ENCODE results near the gene PHLDB2. TPM values are rescaled to one million over a fixed set of nuclear protein-coding genes. Genes with fewer than 3 reads are reported as not detected.
A peak's percentile ranks its signal among the peaks of the same experiment; 100 is the strongest.

The PHLDB2 gene
- total and polyA plus RNA-seq, 2 of the 8 experiments (the other 6 are each of a cell fraction or from before 2014, with no cell fraction given): 5.8 to 22.6 TPM

GRCh38 chr3:111956995-111957734 lies 98.1 kb downstream of the PHLDB2 start (continued):
- TF ChIP-seq, protein P1, sequence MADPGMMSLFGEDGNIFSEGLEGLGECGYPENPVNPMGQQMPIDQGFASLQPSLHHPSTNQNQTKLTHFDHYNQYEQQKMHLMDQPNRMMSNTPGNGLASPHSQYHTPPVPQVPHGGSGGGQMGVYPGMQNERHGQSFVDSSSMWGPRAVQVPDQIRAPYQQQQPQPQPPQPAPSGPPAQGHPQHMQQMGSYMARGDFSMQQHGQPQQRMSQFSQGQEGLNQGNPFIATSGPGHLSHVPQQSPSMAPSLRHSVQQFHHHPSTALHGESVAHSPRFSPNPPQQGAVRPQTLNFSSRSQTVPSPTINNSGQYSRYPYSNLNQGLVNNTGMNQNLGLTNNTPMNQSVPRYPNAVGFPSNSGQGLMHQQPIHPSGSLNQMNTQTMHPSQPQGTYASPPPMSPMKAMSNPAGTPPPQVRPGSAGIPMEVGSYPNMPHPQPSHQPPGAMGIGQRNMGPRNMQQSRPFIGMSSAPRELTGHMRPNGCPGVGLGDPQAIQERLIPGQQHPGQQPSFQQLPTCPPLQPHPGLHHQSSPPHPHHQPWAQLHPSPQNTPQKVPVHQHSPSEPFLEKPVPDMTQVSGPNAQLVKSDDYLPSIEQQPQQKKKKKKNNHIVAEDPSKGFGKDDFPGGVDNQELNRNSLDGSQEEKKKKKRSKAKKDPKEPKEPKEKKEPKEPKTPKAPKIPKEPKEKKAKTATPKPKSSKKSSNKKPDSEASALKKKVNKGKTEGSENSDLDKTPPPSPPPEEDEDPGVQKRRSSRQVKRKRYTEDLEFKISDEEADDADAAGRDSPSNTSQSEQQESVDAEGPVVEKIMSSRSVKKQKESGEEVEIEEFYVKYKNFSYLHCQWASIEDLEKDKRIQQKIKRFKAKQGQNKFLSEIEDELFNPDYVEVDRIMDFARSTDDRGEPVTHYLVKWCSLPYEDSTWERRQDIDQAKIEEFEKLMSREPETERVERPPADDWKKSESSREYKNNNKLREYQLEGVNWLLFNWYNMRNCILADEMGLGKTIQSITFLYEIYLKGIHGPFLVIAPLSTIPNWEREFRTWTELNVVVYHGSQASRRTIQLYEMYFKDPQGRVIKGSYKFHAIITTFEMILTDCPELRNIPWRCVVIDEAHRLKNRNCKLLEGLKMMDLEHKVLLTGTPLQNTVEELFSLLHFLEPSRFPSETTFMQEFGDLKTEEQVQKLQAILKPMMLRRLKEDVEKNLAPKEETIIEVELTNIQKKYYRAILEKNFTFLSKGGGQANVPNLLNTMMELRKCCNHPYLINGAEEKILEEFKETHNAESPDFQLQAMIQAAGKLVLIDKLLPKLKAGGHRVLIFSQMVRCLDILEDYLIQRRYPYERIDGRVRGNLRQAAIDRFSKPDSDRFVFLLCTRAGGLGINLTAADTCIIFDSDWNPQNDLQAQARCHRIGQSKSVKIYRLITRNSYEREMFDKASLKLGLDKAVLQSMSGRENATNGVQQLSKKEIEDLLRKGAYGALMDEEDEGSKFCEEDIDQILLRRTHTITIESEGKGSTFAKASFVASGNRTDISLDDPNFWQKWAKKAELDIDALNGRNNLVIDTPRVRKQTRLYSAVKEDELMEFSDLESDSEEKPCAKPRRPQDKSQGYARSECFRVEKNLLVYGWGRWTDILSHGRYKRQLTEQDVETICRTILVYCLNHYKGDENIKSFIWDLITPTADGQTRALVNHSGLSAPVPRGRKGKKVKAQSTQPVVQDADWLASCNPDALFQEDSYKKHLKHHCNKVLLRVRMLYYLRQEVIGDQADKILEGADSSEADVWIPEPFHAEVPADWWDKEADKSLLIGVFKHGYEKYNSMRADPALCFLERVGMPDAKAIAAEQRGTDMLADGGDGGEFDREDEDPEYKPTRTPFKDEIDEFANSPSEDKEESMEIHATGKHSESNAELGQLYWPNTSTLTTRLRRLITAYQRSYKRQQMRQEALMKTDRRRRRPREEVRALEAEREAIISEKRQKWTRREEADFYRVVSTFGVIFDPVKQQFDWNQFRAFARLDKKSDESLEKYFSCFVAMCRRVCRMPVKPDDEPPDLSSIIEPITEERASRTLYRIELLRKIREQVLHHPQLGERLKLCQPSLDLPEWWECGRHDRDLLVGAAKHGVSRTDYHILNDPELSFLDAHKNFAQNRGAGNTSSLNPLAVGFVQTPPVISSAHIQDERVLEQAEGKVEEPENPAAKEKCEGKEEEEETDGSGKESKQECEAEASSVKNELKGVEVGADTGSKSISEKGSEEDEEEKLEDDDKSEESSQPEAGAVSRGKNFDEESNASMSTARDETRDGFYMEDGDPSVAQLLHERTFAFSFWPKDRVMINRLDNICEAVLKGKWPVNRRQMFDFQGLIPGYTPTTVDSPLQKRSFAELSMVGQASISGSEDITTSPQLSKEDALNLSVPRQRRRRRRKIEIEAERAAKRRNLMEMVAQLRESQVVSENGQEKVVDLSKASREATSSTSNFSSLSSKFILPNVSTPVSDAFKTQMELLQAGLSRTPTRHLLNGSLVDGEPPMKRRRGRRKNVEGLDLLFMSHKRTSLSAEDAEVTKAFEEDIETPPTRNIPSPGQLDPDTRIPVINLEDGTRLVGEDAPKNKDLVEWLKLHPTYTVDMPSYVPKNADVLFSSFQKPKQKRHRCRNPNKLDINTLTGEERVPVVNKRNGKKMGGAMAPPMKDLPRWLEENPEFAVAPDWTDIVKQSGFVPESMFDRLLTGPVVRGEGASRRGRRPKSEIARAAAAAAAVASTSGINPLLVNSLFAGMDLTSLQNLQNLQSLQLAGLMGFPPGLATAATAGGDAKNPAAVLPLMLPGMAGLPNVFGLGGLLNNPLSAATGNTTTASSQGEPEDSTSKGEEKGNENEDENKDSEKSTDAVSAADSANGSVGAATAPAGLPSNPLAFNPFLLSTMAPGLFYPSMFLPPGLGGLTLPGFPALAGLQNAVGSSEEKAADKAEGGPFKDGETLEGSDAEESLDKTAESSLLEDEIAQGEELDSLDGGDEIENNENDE (IDR thresholded peaks at IDR 0.05; ENCODE audit: insufficient replicate concordance, low read length): peak; percentile 89
- TF ChIP-seq NANOG (IDR thresholded peaks at IDR 0.05; ENCODE audit: insufficient read depth, low read depth, low read length, poor library complexity, severe bottlenecking): peak; percentile 74

Data from H1 (cell line).